Trophoblast cell (in vitro differentiated cells and primary cell): ENCODE data around the gene NIN.

Source experiments
- DNase-seq, 2 donors: peaks; one replicate each; pipeline ENCODE4 v3.0.0-alpha.2; 2016
- H2AFZ ChIP-seq: 2 replicates; pipeline ENCODE4 v1.6.1; 2013; ENCODE audit warnings: low read length, moderate library complexity, mild to moderate bottlenecking; ENCODE audit not compliant: insufficient read depth, poor library complexity
- H2AK5ac ChIP-seq: 2 replicates; pipeline ENCODE4 v1.6.1; 2013; ENCODE audit warnings: mild to moderate bottlenecking, low read length
- H2BK120ac ChIP-seq: 2 replicates; pipeline ENCODE4 v1.6.1; 2013; ENCODE audit warnings: low read length, mild to moderate bottlenecking, moderate library complexity; ENCODE audit not compliant: insufficient read depth, poor library complexity
- H2BK12ac ChIP-seq: 2 replicates; pipeline ENCODE4 v1.6.1; 2013; ENCODE audit warnings: mild to moderate bottlenecking, low read length, moderate library complexity
- H2BK5ac ChIP-seq: 2 replicates; pipeline ENCODE4 v1.6.1; 2013; ENCODE audit warnings: low read length, low read depth, moderate library complexity, mild to moderate bottlenecking; ENCODE audit not compliant: poor library complexity
- H3K14ac ChIP-seq: 2 replicates; pipeline ENCODE4 v1.6.1; 2013; ENCODE audit warnings: mild to moderate bottlenecking, low read length
- H3K18ac ChIP-seq: 2 replicates; pipeline ENCODE4 v1.6.1; 2013; ENCODE audit warnings: mild to moderate bottlenecking, low read length
- H3K23ac ChIP-seq: 2 replicates; pipeline ENCODE4 v1.6.1; 2013; ENCODE audit warnings: low read length
- H3K27ac ChIP-seq: 2 replicates; pipeline ENCODE4 v1.5.1; 2013; ENCODE audit warnings: low read depth, mild to moderate bottlenecking, inconsistent platforms, low read length, moderate library complexity
- H3K27me3 ChIP-seq: 2 replicates; pipeline ENCODE4 v1.6.1; 2013; ENCODE audit warnings: inconsistent platforms, mild to moderate bottlenecking, low read length, moderate library complexity; ENCODE audit not compliant: insufficient read depth
- H3K36me3 ChIP-seq, 2 experiments: 1 replicate in 1 of 2; 2 replicates in 1 of 2; pipeline ENCODE4 v1.6.1; 2013; ENCODE audit warnings: low read length in 2 of 2, mild to moderate bottlenecking in 2 of 2, moderate library complexity in 1 of 2; ENCODE audit not compliant: insufficient read depth in 2 of 2, control insufficient read depth in 1 of 2
- H3K4ac ChIP-seq: 2 replicates; pipeline ENCODE4 v1.6.1; 2013; ENCODE audit warnings: low read depth, mild to moderate bottlenecking, low read length, moderate library complexity
- H3K4me1 ChIP-seq, 2 experiments: 1 replicate in 1 of 2; 2 replicates in 1 of 2; pipeline ENCODE4 v1.6.1; 2013; ENCODE audit warnings: low read length in 2 of 2, mild to moderate bottlenecking in 2 of 2, moderate library complexity in 1 of 2; ENCODE audit not compliant: insufficient read depth in 2 of 2, control insufficient read depth in 1 of 2
- H3K4me2 ChIP-seq: 2 replicates; pipeline ENCODE4 v1.6.1; 2013; ENCODE audit warnings: inconsistent platforms, mild to moderate bottlenecking, low read length, moderate library complexity
- H3K4me3 ChIP-seq: 2 replicates; pipeline ENCODE4 v1.5.1; 2013; ENCODE audit warnings: mild to moderate bottlenecking, low read depth, low read length, inconsistent platforms
- H3K79me1 ChIP-seq: one replicate; pipeline ENCODE4 v1.6.1; 2013; ENCODE audit warnings: low read length
- H3K79me2 ChIP-seq: 2 replicates; pipeline ENCODE4 v1.6.1; 2013; ENCODE audit warnings: low read length, mild to moderate bottlenecking; ENCODE audit not compliant: control insufficient read depth, insufficient read depth, poor library complexity
- H3K9ac ChIP-seq: 2 replicates; pipeline ENCODE4 v1.6.1; 2013; ENCODE audit warnings: mild to moderate bottlenecking, low read length
- H3K9me3 ChIP-seq: 2 replicates; pipeline ENCODE4 v1.6.1; 2013; ENCODE audit warnings: low read depth, mild to moderate bottlenecking, control low read depth, inconsistent platforms, low read length; ENCODE audit not compliant: insufficient read depth
- H4K12ac ChIP-seq: 2 replicates; pipeline ENCODE4 v1.6.1; 2013; ENCODE audit warnings: low read depth, mild to moderate bottlenecking, low read length, moderate library complexity
- H4K8ac ChIP-seq: 2 replicates; pipeline ENCODE4 v1.6.1; 2013; ENCODE audit warnings: low read depth, mild to moderate bottlenecking, low read length, moderate library complexity
- H4K91ac ChIP-seq: one replicate; pipeline ENCODE4 v1.6.1; 2013; ENCODE audit warnings: low read depth, mild to moderate bottlenecking, low read length, moderate library complexity
- WGBS: extraction: QIAGEN DNeasy Blood & Tissue Kit; methylation state at CpG from one replicate; pipeline ENCODE4 v1.1.7; 2013; ENCODE audit warnings: missing lambda C conversion rate; ENCODE audit not compliant: insufficient read length, insufficient coverage; ENCODE audit errors: extremely low coverage; 5-methylcytosine and 5-hydroxymethylcytosine counted together

NIN gene

GRCh38 chr14:50756300-50756699 lies 74.7 kb downstream of the NIN start:
- Histone ChIP-seq H3K27ac (no peak overlapping the region), H3K4ac (no peak overlapping the region), H3K9ac (no peak overlapping the region), H2BK5ac (no peak overlapping the region), H3K36me3 (peaks cover 2 to 9% of the 10 kb centered on the region in 2 experiments), H3K4me1 (no peaks in the 10 kb centered on the region), H3K4me2 (no peak overlapping the region), H3K79me2 (no peaks in the 10 kb centered on the region), H3K27me3 (no peaks in the 10 kb centered on the region), H4K91ac (no peak overlapping the region), H3K9me3 (no peaks in the 10 kb centered on the region), H4K12ac (no peak overlapping the region), H3K4me3 (no peak overlapping the region), H4K8ac (no peak overlapping the region), H2AK5ac (no peak overlapping the region), H2BK120ac (no peak overlapping the region), H2BK12ac (no peak overlapping the region), H3K14ac (no peak overlapping the region), H3K79me1 (no peaks in the 10 kb centered on the region), H3K18ac (no peak overlapping the region), H3K23ac (no peak overlapping the region), H2AFZ (no peak overlapping the region)
- WGBS: no CpG with 5 or more reads among the region's 8 CpGs
- DNase-seq: no peak

- H4K12ac ChIP-seq: no peak overlapping the region
- no peak overlapping the region for H2AFZ ChIP-seq
- H3K4me1 ChIP-seq: no peaks in the 10 kb centered on the region
- H3K27ac ChIP-seq: no peak overlapping the region
- H3K9me3 ChIP-seq: no peaks in the 10 kb centered on the region
- DNase-seq: no peak
- no CpG with 5 or more reads among the region's 1 CpG for WGBS
- no peak overlapping the region for H4K8ac ChIP-seq
- no peak overlapping the region for H3K4me3 ChIP-seq
- H3K4me2 ChIP-seq: no peak overlapping the region
- no peak overlapping the region for H3K18ac ChIP-seq
- H3K4ac ChIP-seq: no peak overlapping the region
- H2BK120ac ChIP-seq: no peak overlapping the region
- H2AK5ac ChIP-seq: no peak overlapping the region
- no peak overlapping the region for H3K23ac ChIP-seq
- H3K27me3 ChIP-seq: no peaks in the 10 kb centered on the region
- H3K79me1 ChIP-seq: no peaks in the 10 kb centered on the region
- H3K79me2 ChIP-seq: no peaks in the 10 kb centered on the region
- no peak overlapping the region for H4K91ac ChIP-seq
- H3K9ac ChIP-seq: no peak overlapping the region
- no peak overlapping the region for H2BK5ac ChIP-seq
- no peak overlapping the region for H3K14ac ChIP-seq
- no peak overlapping the region for H2BK12ac ChIP-seq
- no peaks in the 10 kb centered on the region for H3K36me3 ChIP-seq
Observed at GRCh38 chr14:50750323-50750722, 80.6 kb downstream of the NIN start.

GRCh38 chr14:50745401-50746058 lies 85.4 kb downstream of the NIN start:
- Histone ChIP-seq H4K8ac (no peak overlapping the region), H3K4me1 (no peaks in the 10 kb centered on the region), H2BK5ac (no peak overlapping the region), H3K27ac (no peak overlapping the region), H3K9ac (no peak overlapping the region), H3K23ac (no peak overlapping the region), H3K9me3 (no peaks in the 10 kb centered on the region), H3K4me2 (no peak overlapping the region), H2AK5ac (no peak overlapping the region), H3K4ac (no peak overlapping the region), H3K79me2 (no peaks in the 10 kb centered on the region), H4K91ac (no peak overlapping the region), H3K14ac (no peak overlapping the region), H3K27me3 (no peaks in the 10 kb centered on the region), H3K79me1 (peaks cover 2% of the 10 kb centered on the region), H3K18ac (no peak overlapping the region), H3K36me3 (peaks cover 0 to 1% of the 10 kb centered on the region in 2 experiments), H4K12ac (no peak overlapping the region), H3K4me3 (no peak overlapping the region), H2BK120ac (no peak overlapping the region), H2BK12ac (no peak overlapping the region), H2AFZ (no peak overlapping the region)
- no CpG with 5 or more reads among the region's 5 CpGs for whole genome bisulfite sequencing
- DNase-seq: no peak

GRCh38 chr14:50744231-50744630 lies 86.7 kb downstream of the NIN start:
- WGBS: no CpG with 5 or more reads among the region's 3 CpGs
- Histone ChIP-seq H3K9me3 (no peaks in the 10 kb centered on the region), H4K91ac (no peak overlapping the region)

More at GRCh38 chr14:50744231-50744630, 86.7 kb downstream of the NIN start:
- Histone ChIP-seq H2AFZ (no peak overlapping the region), H3K79me2 (no peaks in the 10 kb centered on the region), H3K4me3 (no peak overlapping the region), H2BK5ac (no peak overlapping the region), H3K4me1 (no peaks in the 10 kb centered on the region), H3K79me1 (peaks cover 2% of the 10 kb centered on the region), H2BK120ac (no peak overlapping the region), H4K12ac (no peak overlapping the region), H3K9ac (no peak overlapping the region), H3K18ac (no peak overlapping the region), H2BK12ac (no peak overlapping the region), H2AK5ac (no peak overlapping the region), H3K14ac (no peak overlapping the region), H3K27me3 (no peaks in the 10 kb centered on the region), H3K4me2 (no peak overlapping the region), H3K4ac (no peak overlapping the region), H3K27ac (no peak overlapping the region), H4K8ac (no peak overlapping the region), H3K23ac (no peak overlapping the region), H3K36me3 (peaks cover 0 to 2% of the 10 kb centered on the region in 2 experiments)
- DNase-seq: no peak
